ENCODE measurements around the gene NECTIN4.
A peak's percentile ranks its signal among the peaks of the same experiment; 100 is the strongest.
"Not testable (repeated sequence)": the region's sequence is repeated elsewhere in the genome, so short reads cannot be mapped to it uniquely, and the experiment has no call there.

Gene NECTIN4

GRCh38 chr1:161031874-161032273 is 57.5 kb downstream of the NECTIN4 start:
- no peak for DNase-seq (ENCODE audit: extremely low read depth, low read depth)
- no peak for TF ChIP-seq CTCF (IDR thresholded peaks at IDR 0.05; ENCODE audit: low read depth, low read length, missing control alignments)
- no peak overlapping the region for H3K4me3 ChIP-seq (replicated peaks; ENCODE audit: low read depth, low read length)

- not testable (repeated sequence) for DNase-seq (ENCODE audit: extremely low read depth, low read depth); H3K4me3 ChIP-seq (replicated peaks; ENCODE audit: low read depth, low read length)
Measured at GRCh38 chr1:161029466-161029865, 59.9 kb downstream of the NECTIN4 start.

- not testable (repeated sequence) for H3K4me3 ChIP-seq (replicated peaks; ENCODE audit: low read depth, low read length); DNase-seq (ENCODE audit: extremely low read depth, low read depth)
Measured at GRCh38 chr1:161026954-161027353, 62.4 kb downstream of the NECTIN4 start.

- DNase-seq (ENCODE audit: extremely low read depth, low read depth); H3K4me3 ChIP-seq (replicated peaks; ENCODE audit: low read depth, low read length): not testable (repeated sequence)
Measured at GRCh38 chr1:161022432-161022831, 66.9 kb downstream of the NECTIN4 start.

GRCh38 chr1:161021970-161022353 is 67.4 kb downstream of the NECTIN4 start:
- DNase-seq (ENCODE audit: extremely low read depth, low read depth) = no peak
- no peak for TF ChIP-seq CTCF (IDR thresholded peaks at IDR 0.05; ENCODE audit: low read depth, low read length, missing control alignments)
- no peak overlapping the region for H3K4me3 ChIP-seq (replicated peaks; ENCODE audit: low read depth, low read length)

- no peak for DNase-seq (ENCODE audit: extremely low read depth, low read depth)
- no peak for TF ChIP-seq CTCF (IDR thresholded peaks at IDR 0.05; ENCODE audit: low read depth, low read length, missing control alignments)
- H3K4me3 ChIP-seq (replicated peaks; ENCODE audit: low read depth, low read length) = peak overlapping the region; percentile 38
Measured at GRCh38 chr1:161021165-161021969, 68.0 kb downstream of the NECTIN4 start.

All from HFF-Myc (cell line).